A549 (cell line): ENCODE data around the gene KRT34.

Experiments used
- CBX2 ChIP-seq: fragments of 200-600 bp; sonication (generic); IDR thresholded peaks from 2 replicates; pipeline ENCODE4 v1.6.1; 2016; ENCODE audit warnings: low read depth, mild to moderate bottlenecking, borderline replicate concordance
- CTCF ChIP-seq: fragments of >200 bp; sonication (Bioruptor Twin); formaldehyde crosslinking; IDR thresholded peaks from 3 replicates; pipeline ENCODE4 v1.5.1; 2016
- EHMT2 ChIP-seq: fragments of 200-600 bp; sonication (generic); IDR thresholded peaks from 2 replicates; pipeline ENCODE4 v1.6.1; 2016; ENCODE audit warnings: antibody characterized with exemption, low read depth, mild to moderate bottlenecking, moderate library complexity
- HOXA7 ChIP-seq: fragments of 250-450 bp; sonication (Bioruptor Pico); IDR thresholded peaks from 2 replicates; pipeline ENCODE4 v1.5.0; 2020; ENCODE audit warnings: mild to moderate bottlenecking, moderate library complexity
- REST ChIP-seq: fragments of 200-600 bp; sonication (generic); IDR thresholded peaks from 2 replicates; pipeline ENCODE4 v1.6.1; 2016; ENCODE audit warnings: antibody characterized with exemption, mild to moderate bottlenecking, moderate library complexity

GRCh38 chr17:41352597-41353366 lies 29.3 kb downstream of the KRT34 start:
- TF ChIP-seq CTCF: no peak
- no peak for TF ChIP-seq HOXA7
- peak; percentile 90 for TF ChIP-seq REST
- TF ChIP-seq CBX2: no peak
- peak; percentile 80 for TF ChIP-seq EHMT2
